C4-2B (cell line): ENCODE data around the gene CYYR1.

Experiments
- ZFX ChIP-seq: fragments of 450-650 bp; IDR thresholded peaks from 2 replicates; pipeline ENCODE4 v1.6.1; 2017
- TF ChIP-seq, protein P1 (sequence below): fragments of 450-650 bp; conservative IDR thresholded peaks from 2 replicates; pipeline ENCODE4 v1.5.1; 2017; ENCODE audit warnings: mild to moderate bottlenecking

DNA sequence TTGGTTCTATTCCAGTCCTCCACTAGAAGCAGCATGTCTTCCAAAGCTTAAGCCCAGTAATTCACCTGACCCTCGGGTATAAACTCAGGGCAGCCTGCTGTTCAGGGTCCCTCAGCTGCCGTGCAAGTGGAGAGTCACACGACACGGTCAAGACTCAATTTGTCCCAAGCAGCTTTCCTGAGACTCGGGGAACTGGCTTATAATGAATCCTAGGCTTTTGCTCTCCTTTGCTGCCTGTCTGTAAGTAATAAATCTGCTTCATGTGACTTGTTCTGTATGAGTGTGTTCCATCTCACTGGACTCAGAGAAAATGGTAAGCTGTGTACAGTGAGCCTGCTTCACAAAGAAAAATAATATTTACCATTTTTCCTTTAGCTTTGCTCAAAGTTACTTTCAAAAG is 119.8 kb downstream of the CYYR1 start:
- TF ChIP-seq, protein P1, sequence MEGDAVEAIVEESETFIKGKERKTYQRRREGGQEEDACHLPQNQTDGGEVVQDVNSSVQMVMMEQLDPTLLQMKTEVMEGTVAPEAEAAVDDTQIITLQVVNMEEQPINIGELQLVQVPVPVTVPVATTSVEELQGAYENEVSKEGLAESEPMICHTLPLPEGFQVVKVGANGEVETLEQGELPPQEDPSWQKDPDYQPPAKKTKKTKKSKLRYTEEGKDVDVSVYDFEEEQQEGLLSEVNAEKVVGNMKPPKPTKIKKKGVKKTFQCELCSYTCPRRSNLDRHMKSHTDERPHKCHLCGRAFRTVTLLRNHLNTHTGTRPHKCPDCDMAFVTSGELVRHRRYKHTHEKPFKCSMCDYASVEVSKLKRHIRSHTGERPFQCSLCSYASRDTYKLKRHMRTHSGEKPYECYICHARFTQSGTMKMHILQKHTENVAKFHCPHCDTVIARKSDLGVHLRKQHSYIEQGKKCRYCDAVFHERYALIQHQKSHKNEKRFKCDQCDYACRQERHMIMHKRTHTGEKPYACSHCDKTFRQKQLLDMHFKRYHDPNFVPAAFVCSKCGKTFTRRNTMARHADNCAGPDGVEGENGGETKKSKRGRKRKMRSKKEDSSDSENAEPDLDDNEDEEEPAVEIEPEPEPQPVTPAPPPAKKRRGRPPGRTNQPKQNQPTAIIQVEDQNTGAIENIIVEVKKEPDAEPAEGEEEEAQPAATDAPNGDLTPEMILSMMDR = no peak
- TF ChIP-seq ZFX = no peak
